Measurements from ENCODE around the gene KLHL17.

The KLHL17 gene

GRCh38 chr1:1014799-1015681, 54.7 kb downstream of the KLHL17 start:
- no peaks in the 10 kb centered on the region for H3K9me3 Mint-ChIP-seq
- peak overlapping the region; percentile 96 for H3K27ac Mint-ChIP-seq
- peaks cover 28% of the 10 kb centered on the region for H3K4me1 Mint-ChIP-seq
- H3K4me3 Mint-ChIP-seq: peak overlapping the region; percentile 95
- DNase-seq (ENCODE audit: low spot score in 2 of 2) (no peak), ATAC-seq (no peak)
- peaks cover 12% of the 10 kb centered on the region for H3K36me3 Mint-ChIP-seq

Data from stimulated activated effector memory CD8-positive, alpha-beta T cell treated with anti-CD3 and anti-CD28 coated beads, Interleukin-12 subunit alpha, Interleukin-12 subunit beta, amount 100 ng/mL, for 72 hours (primary cell).